Fibroblast of the aortic adventitia (primary cell): ENCODE results near the gene ZFP57. TPM values are rescaled to one million over a fixed set of nuclear protein-coding genes. Genes with fewer than 3 reads are reported as not detected.
"Not testable (repeated sequence)": the region's sequence is repeated elsewhere in the genome, so short reads cannot be mapped to it uniquely, and the experiment has no call there.

ENCODE experiments used
- DNase-seq: peaks from one replicate; pipeline ENCODE4 v3.0.0-alpha.2; 2010; ENCODE audit warnings: low read depth
- H3K4me3 ChIP-seq: 2 replicates; pipeline ENCODE4 v1.5.1; 2011; ENCODE audit warnings: low read depth, mild to moderate bottlenecking, control low read depth, low read length, moderate library complexity
- total RNA-seq: library from RNA; depleted of rRNA; stranded (reverse); fragments of >200 nt; gene quantifications from 2 replicates; pipeline ENCODE4 v1.2.3, GENCODE V29; 2012; ENCODE audit warnings: low replicate concordance
- TF ChIP-seq, protein P1 (sequence below): IDR thresholded peaks from 2 replicates; pipeline ENCODE4 v1.5.1; 2011; ENCODE audit warnings: mild to moderate bottlenecking, low read length, control low read depth, inconsistent platforms; ENCODE audit not compliant: insufficient read depth

Gene ZFP57
- total RNA-seq, 1 donor = not detected

DNA sequence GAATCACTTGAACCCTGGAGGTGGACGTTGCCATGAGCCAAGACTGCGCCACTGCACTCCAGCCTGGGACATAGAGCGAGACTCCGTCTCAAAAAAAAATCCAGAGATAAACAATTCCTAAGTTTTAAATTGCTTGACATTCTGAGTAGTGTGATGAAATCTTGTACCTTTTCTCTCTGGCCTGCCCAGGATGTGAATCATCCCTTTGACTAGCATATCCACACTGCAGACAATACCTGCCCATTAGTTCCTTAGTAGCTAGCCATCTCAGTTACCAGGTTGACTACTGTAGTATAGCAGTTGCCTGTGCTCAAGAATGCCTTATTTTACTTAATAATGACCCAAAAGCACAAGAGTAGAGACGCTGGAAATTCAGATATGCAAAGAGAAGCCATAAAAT is 2.8 kb downstream of the ZFP57 start:
- TF ChIP-seq, protein P1, sequence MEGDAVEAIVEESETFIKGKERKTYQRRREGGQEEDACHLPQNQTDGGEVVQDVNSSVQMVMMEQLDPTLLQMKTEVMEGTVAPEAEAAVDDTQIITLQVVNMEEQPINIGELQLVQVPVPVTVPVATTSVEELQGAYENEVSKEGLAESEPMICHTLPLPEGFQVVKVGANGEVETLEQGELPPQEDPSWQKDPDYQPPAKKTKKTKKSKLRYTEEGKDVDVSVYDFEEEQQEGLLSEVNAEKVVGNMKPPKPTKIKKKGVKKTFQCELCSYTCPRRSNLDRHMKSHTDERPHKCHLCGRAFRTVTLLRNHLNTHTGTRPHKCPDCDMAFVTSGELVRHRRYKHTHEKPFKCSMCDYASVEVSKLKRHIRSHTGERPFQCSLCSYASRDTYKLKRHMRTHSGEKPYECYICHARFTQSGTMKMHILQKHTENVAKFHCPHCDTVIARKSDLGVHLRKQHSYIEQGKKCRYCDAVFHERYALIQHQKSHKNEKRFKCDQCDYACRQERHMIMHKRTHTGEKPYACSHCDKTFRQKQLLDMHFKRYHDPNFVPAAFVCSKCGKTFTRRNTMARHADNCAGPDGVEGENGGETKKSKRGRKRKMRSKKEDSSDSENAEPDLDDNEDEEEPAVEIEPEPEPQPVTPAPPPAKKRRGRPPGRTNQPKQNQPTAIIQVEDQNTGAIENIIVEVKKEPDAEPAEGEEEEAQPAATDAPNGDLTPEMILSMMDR = no peak
- no peak for DNase-seq

DNA sequence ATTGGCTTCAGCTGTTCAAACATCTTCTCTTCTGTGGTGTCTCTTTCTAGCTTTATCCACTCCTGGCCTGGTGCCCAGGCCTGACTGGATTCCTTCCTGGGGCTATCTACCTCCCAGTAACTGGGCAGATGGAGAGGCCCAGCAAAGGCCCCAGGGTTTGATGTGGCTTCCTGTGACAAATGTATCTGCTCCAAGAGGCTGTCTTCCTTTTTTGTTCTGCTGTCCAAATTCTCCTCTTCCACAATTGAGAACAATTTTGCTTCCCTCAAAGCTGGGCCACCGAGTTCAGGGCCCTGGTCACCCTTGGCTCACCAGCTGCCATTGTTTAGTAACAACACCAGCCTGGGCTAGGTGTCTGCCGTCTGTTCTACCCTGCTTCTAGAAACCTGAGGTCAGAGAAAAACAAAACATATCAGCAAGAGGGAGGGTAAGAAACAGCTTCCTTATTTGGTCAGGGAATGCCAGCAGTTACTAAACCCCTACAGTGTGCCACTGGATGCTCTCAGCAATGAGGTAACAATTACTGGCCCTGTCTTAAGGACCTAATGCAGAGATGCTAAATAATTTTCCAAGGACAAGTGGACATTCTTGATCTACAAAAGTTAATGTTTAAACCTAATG is 3.9 kb downstream of the ZFP57 start:
- no peak overlapping the region for H3K4me3 ChIP-seq
- DNase-seq = no peak
- TF ChIP-seq, protein P1 = no peak

More for the DNA sequence above, 2.8 kb downstream of the ZFP57 start:
- H3K4me3 ChIP-seq = no peak overlapping the region

DNA sequence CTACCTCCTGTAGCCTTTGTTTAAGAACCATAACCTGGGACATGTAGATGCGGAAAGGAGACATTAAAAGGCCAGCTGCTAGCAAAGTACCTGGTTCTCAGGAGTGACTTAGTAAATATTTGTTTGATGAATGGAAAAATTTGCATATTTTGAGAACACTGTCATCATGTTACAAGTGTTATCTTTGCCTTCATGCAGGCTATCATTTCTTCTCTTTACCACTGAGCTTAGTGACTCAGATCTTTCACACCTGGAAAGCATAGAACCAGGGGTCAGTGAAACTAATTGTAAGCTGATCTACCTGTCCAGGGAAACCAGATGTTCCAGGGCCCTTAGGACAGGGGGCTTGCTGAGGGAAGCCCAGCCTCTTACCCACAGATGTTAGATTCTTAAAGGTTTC is 5.4 kb downstream of the ZFP57 start:
- no peak overlapping the region for H3K4me3 ChIP-seq
- TF ChIP-seq, protein P1 = no peak
- DNase-seq = no peak

GRCh38 chr6:29674008-29674407 is 6.9 kb downstream of the ZFP57 start:
- H3K4me3 ChIP-seq = no peak overlapping the region
- no peak for DNase-seq
- TF ChIP-seq, protein P1 = no peak

DNA sequence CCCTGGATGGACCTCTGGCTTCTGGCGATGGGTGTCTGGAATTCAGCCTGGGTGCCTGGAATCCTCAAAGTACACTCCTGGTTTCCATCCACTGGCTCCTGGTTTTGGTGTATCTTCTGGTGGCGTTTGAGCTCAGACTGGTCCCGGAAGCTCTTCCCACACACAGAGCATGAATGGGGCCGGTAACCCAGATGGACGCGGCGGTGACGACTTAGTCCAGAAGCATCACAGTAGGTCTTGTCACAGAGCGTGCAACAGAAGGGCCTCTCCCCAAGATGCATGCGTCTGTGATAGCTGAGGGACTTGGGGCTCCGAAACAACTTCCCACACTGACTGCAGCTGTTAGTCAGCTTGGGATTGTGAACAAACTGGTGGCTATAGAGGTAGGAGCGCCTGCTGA is 7.8 kb downstream of the ZFP57 start:
- TF ChIP-seq, protein P1 = no peak

DNA sequence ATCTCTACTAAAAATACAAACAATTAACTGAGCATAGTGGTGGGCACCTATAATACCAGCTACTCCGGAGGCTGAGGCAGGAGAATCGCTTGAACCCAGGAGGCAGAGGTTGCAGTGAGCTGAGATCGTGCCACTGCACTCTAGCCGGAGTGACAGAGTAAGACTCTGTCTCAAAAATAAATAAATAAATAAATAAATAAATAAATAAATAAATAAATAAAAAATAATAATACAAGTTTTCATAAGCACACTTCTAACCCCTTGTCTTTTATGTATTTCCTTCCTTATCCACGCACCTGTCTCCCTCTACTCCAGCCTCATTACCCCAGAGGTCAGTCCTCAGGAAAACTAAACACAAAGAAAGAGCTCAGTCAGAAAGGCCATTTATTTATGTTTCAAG is 8.8 kb downstream of the ZFP57 start:
- not testable (repeated sequence) for H3K4me3 ChIP-seq, DNase-seq

More for the DNA sequence above, 7.8 kb downstream of the ZFP57 start:
- DNase-seq = no peak
- H3K4me3 ChIP-seq = no peak overlapping the region

- no peak for DNase-seq
- no peak overlapping the region for H3K4me3 ChIP-seq
- TF ChIP-seq, protein P1 = no peak
Measured at GRCh38 chr6:29671026-29671425, 9.9 kb downstream of the ZFP57 start.
